ENCODE data around the gene SSNA1.
A peak's percentile ranks its signal among the peaks of the same experiment; 100 is the strongest.

The SSNA1 gene

GRCh38 chr9:137184881-137185660 is 3.4 kb upstream of the SSNA1 start:
- no peak for DNase-seq

GRCh38 chr9:137185921-137186320 is 2.6 kb upstream of the SSNA1 start:
- DNase-seq = no peak

GRCh38 chr9:137186385-137186784 is 2.1 kb upstream of the SSNA1 start:
- DNase-seq = no peak

GRCh38 chr9:137187386-137187785 is 1.1 kb upstream of the SSNA1 start:
- DNase-seq = no peak

GRCh38 chr9:137188086-137188489 is 388 bp upstream of the SSNA1 start:
- DNase-seq = no peak

GRCh38 chr9:137189297-137190295 is 1.1 kb downstream of the SSNA1 start:
- no peak for DNase-seq

- no peak for DNase-seq
These were observed 1.9 kb downstream of the SSNA1 start for GRCh38 chr9:137190315-137190856.

- DNase-seq = no peak
These were observed 2.8 kb downstream of the SSNA1 start for GRCh38 chr9:137191245-137191644.

GRCh38 chr9:137191691-137192447 is 3.4 kb downstream of the SSNA1 start:
- no peak for DNase-seq

GRCh38 chr9:137192448-137192780 is 3.9 kb downstream of the SSNA1 start:
- DNase-seq = no peak

- DNase-seq = no peak
These were observed 4.4 kb downstream of the SSNA1 start for GRCh38 chr9:137192859-137193258.

GRCh38 chr9:137193771-137194170 is 5.3 kb downstream of the SSNA1 start:
- DNase-seq = no peak

GRCh38 chr9:137194388-137194787 is 5.9 kb downstream of the SSNA1 start:
- no peak for DNase-seq

GRCh38 chr9:137194909-137195308 is 6.4 kb downstream of the SSNA1 start:
- no peak for DNase-seq

- no peak for DNase-seq
These were observed 7.2 kb downstream of the SSNA1 start for GRCh38 chr9:137195525-137196220.

GRCh38 chr9:137198051-137198901 is 9.8 kb downstream of the SSNA1 start:
- DNase-seq = no peak

GRCh38 chr9:137198902-137199283 is 10.4 kb downstream of the SSNA1 start:
- DNase-seq = no peak

GRCh38 chr9:137199411-137200121 is 11.1 kb downstream of the SSNA1 start:
- DNase-seq = no peak

- peak; percentile 98 for DNase-seq
These were observed 12.1 kb downstream of the SSNA1 start, which contains the start of gene TPRN for GRCh38 chr9:137200311-137201204. Gene TPRN, minus strand, starts transcription at chr9:137200741. Its CDS starts 30 bp downstream, at chr9:137200711.

Measured in stimulated activated CD4-positive, alpha-beta T cell treated with anti-CD3 and anti-CD28 coated beads, Interleukin-1b, Interleukin-23, amount 100 ng/mL, for 48 hours (primary cell).